GM23248 (cell line): ENCODE data around the gene BBS1. TPM values are rescaled to one million over a fixed set of nuclear protein-coding genes. Genes with fewer than 3 reads are reported as not detected.

Experiments
- DNase-seq: peaks from one replicate; pipeline ENCODE4 v3.0.0-alpha.2; 2015
- H2AFZ ChIP-seq: fragments of 200-600 bp; sonication (generic); 2 replicates; pipeline ENCODE4 v1.6.1; 2016; ENCODE audit warnings: antibody characterized with exemption
- H3F3A ChIP-seq: fragments of 200-600 bp; sonication (generic); 2 replicates; pipeline ENCODE4 v1.6.1; 2016; ENCODE audit warnings: mild to moderate bottlenecking, antibody characterized with exemption, mixed run types; ENCODE audit not compliant: insufficient read depth
- H3K27ac ChIP-seq: fragments of 200-600 bp; sonication (generic); 2 replicates; pipeline ENCODE4 v1.5.1; 2016; ENCODE audit warnings: mild to moderate bottlenecking
- H3K27me3 ChIP-seq: fragments of 200-600 bp; sonication (generic); replicated peaks from 2 replicates; pipeline ENCODE4 v1.6.1; 2016; ENCODE audit warnings: mild to moderate bottlenecking; ENCODE audit not compliant: insufficient read depth
- H3K36me3 ChIP-seq: fragments of 200-600 bp; sonication (generic); 2 replicates; pipeline ENCODE4 v1.6.1; 2016; ENCODE audit warnings: low read depth, mild to moderate bottlenecking
- H3K4me1 ChIP-seq: fragments of 200-600 bp; sonication (generic); 2 replicates; pipeline ENCODE4 v1.6.1; 2016; ENCODE audit warnings: mild to moderate bottlenecking; ENCODE audit not compliant: insufficient read depth
- H3K4me2 ChIP-seq: fragments of 200-600 bp; sonication (generic); one replicate; pipeline ENCODE4 v1.6.1; 2016; ENCODE audit warnings: mild to moderate bottlenecking; ENCODE audit not compliant: unreplicated experiment
- H3K4me3 ChIP-seq: fragments of 200-600 bp; sonication (generic); 2 replicates; pipeline ENCODE4 v1.5.1; 2016; ENCODE audit warnings: mild to moderate bottlenecking
- H3K79me2 ChIP-seq: fragments of 200-600 bp; sonication (generic); 2 replicates; pipeline ENCODE4 v1.6.1; 2016; ENCODE audit warnings: mild to moderate bottlenecking; ENCODE audit not compliant: insufficient read depth
- H3K9ac ChIP-seq: fragments of 200-600 bp; sonication (generic); 2 replicates; pipeline ENCODE4 v1.6.1; 2016; ENCODE audit warnings: mild to moderate bottlenecking
- H3K9me2 ChIP-seq: fragments of 200-600 bp; sonication (generic); 2 replicates; pipeline ENCODE4 v1.6.1; 2016; ENCODE audit warnings: mixed run types, mild to moderate bottlenecking, moderate library complexity; ENCODE audit not compliant: insufficient read depth
- H3K9me3 ChIP-seq: fragments of 200-600 bp; sonication (generic); one replicate; pipeline ENCODE4 v1.6.1; 2017; ENCODE audit warnings: low read depth
- H4K20me1 ChIP-seq: fragments of 200-600 bp; sonication (generic); 2 replicates; pipeline ENCODE4 v1.6.0; 2016; ENCODE audit not compliant: insufficient read depth
- EZH2 ChIP-seq: fragments of 200-600 bp; sonication (generic); IDR thresholded peaks from 2 replicates; pipeline ENCODE4 v1.6.1; 2018; ENCODE audit warnings: antibody characterized with exemption, mild to moderate bottlenecking; ENCODE audit not compliant: insufficient read depth, poor library complexity, severe bottlenecking
- EZH2phosphoT487 ChIP-seq: fragments of 200-600 bp; sonication (generic); IDR thresholded peaks from 2 replicates; pipeline ENCODE4 v1.6.1; 2018; ENCODE audit warnings: antibody characterized with exemption, moderate library complexity, mild to moderate bottlenecking, low read depth; ENCODE audit not compliant: insufficient read depth
- WGBS, 2 experiments: methylation state at CpG; one replicate each; pipeline ENCODE4 v1.1.6; 2015 to 2017; ENCODE audit warnings: low lambda C conversion rate in 2 of 2, low coverage in 1 of 2; ENCODE audit errors: missing lambda C conversion rate in 2 of 2; 5-methylcytosine and 5-hydroxymethylcytosine counted together
- in situ Hi-C: fragments of 300-500 bp; cut with MboI; formaldehyde crosslinking; loops from 2 replicates; pipeline ENCODE4 v1.15.0; 2020
- polyA plus RNA-seq: library from polyadenylated mRNA; unstranded; fragments of >200 nt; fragmentation: Nextera tagmentation; extraction: Ambion mirVana; gene quantifications from 2 replicates; pipeline ENCODE4 v1.2.1, GENCODE V29; 2016
- total RNA-seq: library from RNA; depleted of rRNA; stranded (reverse); fragments of >200 nt; shearing (Covaris generic); gene quantifications from 2 replicates; pipeline ENCODE4 v1.2.3, GENCODE V29; 2014

The BBS1 gene
- total and polyA plus RNA-seq, 2 experiments from 2014 or later, result 20.2 to 39.1 TPM

DNA sequence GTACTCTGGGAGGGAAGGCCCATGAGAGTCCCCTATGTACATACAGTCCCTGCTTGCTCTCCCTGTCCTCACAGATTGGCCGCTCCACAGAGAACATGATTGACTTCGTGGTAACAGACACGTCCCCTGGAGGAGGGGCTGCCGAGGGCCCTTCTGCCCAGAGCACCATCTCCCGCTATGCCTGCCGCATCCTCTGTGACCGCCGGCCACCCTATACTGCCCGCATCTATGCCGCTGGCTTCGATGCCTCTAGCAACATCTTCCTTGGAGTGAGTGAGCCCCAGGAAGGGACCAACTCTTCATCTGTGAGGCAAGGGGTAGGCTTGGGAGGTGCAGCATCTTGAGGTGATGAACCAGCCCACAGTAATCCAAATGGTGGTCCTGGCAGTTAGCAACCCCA, 37.3 kb upstream of the BBS1 start:
- 81 to 83% methylated on average over 11 of the region's 11 CpGs for WGBS, 2 experiments
- H3K36me3 ChIP-seq, result no peaks in the 10 kb centered on the region
- TF ChIP-seq EZH2phosphoT487, result no peak
- TF ChIP-seq EZH2, result no peak

DNA sequence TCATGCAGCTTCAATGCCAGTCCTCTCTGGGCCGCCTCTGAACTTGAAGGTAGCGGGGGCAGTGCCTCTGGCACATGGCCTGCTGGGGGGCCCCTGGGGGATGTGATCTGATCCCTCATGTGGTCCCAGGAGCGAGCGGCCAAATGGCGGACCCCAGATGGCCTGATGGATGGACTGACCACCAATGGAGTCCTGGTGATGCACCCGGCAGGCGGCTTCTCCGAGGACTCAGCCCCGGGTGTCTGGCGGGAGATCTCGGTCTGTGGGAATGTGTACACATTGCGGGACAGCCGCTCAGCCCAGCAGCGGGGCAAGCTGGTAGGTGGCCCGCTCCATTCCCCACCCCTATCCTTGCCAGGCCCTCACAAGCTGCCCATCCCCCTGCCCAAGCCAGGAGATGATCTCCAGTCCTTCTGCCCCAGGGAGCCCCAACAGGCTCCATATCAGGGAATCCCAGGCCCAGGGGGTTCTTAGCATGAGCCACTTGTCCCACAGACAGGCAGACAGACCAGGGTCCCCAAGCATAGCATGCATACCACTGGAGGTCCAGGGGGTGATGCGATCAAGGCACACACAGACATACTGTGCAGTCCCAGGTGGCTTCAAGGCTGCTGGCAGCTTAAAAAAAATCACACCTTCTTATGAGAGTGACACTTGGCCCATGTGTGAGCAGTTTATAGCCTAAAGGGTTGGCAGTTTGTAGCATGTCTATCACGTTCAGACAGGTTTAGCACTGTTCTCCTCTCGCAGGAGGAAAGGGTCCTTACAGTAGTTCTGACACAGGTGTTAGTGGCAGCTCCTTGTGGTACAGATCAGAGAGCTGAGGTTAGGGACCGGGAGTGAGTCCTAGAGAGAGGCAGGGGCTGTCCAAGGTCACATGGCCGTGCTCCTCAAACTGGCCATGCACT, 36.6 kb upstream of the BBS1 start:
- Histone ChIP-seq H3K79me2 (peaks cover 6% of the 10 kb centered on the region), H3K27me3 (no peaks in the 10 kb centered on the region), H3K9me2 (no peaks in the 10 kb centered on the region), H3K4me1 (0 out of 2 replicates have a peak, but pooled peaks cover 4% of the 10 kb centered on the region), H4K20me1 (no peaks in the 10 kb centered on the region), H3K27ac (no peak overlapping the region), H3K4me2 (no peak overlapping the region), H3K9me3 (no peaks in the 10 kb centered on the region), H3K4me3 (no peak overlapping the region), H3K9ac (no peak overlapping the region), H3K36me3 (no peaks in the 10 kb centered on the region), H3F3A (no peaks in the 10 kb centered on the region), H2AFZ (no peak overlapping the region)
- in situ Hi-C loops, result no loop called here
- TF ChIP-seq EZH2phosphoT487 (no peak), EZH2 (no peak)
- 82 to 84% methylated on average over 19 to 20 of the region's 20 CpGs for WGBS, 2 experiments
- no peak for DNase-seq

More for the DNA sequence above, 37.3 kb upstream of the BBS1 start:
- in situ Hi-C loops, result no loop called here
- no peaks in the 10 kb centered on the region for H3K9me3 ChIP-seq
- H3F3A ChIP-seq, result no peaks in the 10 kb centered on the region
- H3K79me2 ChIP-seq, result no peaks in the 10 kb centered on the region
- no peaks in the 10 kb centered on the region for H3K27me3 ChIP-seq
- H4K20me1 ChIP-seq, result no peaks in the 10 kb centered on the region
- no peaks in the 10 kb centered on the region for H3K4me1 ChIP-seq
- H2AFZ ChIP-seq, result no peak overlapping the region
- DNase-seq, result no peak
- H3K27ac ChIP-seq, result no peak overlapping the region
- no peak overlapping the region for H3K4me3 ChIP-seq
- H3K9ac ChIP-seq, result no peak overlapping the region
- H3K4me2 ChIP-seq, result no peak overlapping the region
- H3K9me2 ChIP-seq, result no peaks in the 10 kb centered on the region

DNA sequence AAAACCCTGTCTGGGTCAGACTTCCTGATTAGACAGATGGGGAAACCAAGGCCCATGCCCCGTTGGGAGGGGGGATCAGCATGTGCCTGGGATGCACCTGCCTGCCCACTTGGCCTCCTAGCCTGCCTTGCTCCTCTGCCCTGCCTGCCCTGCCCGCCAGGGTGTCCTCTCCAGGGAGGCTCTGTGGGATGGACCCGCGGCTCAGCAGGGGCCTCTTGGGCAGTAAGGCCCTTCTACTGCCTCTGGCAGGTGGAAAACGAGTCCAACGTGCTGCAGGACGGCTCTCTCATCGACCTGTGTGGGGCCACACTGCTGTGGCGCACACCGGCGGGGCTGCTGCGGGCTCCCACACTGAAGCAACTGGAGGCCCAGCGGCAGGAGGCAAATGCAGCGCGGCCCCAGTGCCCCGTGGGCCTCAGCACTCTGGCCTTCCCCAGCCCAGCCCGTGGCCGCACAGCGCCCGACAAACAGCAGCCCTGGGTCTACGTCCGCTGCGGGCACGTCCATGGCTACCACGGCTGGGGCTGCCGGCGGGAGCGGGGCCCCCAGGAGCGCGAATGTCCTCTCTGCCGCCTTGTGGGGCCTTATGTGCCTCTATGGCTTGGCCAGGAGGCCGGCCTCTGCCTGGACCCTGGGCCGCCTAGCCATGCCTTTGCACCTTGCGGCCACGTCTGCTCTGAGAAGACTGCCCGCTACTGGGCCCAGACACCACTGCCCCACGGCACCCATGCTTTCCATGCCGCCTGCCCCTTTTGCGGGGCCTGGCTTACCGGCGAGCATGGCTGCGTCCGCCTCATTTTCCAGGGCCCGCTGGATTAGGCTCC, 34.9 kb upstream of the BBS1 start:
- in situ Hi-C loops, result no loop called here
- DNase-seq, result no peak
- WGBS, 2 experiments, result 93% methylated on average over 32 to 36 of the region's 44 CpGs

DNA sequence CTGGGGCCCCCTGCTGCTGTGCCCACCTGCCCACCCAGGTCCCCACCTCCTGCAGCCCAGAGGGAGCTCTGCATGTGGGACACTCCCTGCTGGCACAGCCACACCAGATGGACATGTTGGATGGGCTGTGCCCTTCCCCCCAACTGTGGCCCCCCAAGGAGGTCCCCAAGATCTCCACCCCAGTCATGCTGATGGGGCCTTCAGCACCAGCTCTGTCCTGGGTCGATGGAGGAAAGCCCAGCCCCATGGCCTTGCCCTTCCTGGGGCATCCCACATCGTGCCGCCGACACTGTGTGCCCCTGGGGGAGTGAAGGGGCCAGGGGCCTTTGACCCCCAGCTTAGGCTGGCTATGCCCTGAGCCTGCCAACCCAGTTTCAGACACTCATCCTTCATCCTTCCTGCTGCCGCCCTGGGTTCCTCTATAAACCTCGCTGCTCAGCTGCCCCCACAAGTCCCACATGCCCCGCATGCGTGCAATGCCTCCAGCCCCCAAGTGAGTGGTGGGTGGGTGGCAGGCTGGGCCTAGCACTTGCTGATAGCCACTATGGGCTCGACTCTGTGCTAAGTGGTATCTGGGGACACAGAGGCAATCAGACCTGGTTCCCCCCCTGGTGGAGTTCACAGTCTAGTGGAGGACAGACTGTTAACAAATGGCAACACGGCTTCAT, 34.1 kb upstream of the BBS1 start:
- H3K79me2 ChIP-seq, result peaks cover 14% of the 10 kb centered on the region
- H4K20me1 ChIP-seq, result no peaks in the 10 kb centered on the region
- H3K27ac ChIP-seq, result no peak overlapping the region
- H3K4me2 ChIP-seq, result no peak overlapping the region
- no peaks in the 10 kb centered on the region for H3K36me3 ChIP-seq
- no peak for TF ChIP-seq EZH2phosphoT487
- no peak for TF ChIP-seq EZH2
- no peaks in the 10 kb centered on the region for H3F3A ChIP-seq
- H3K9me2 ChIP-seq, result no peaks in the 10 kb centered on the region
- 77 to 79% methylated on average over 9 to 10 of the region's 10 CpGs for WGBS, 2 experiments
- H3K9me3 ChIP-seq, result no peaks in the 10 kb centered on the region
- H3K27me3 ChIP-seq, result no peaks in the 10 kb centered on the region
- in situ Hi-C loops, result no loop called here
- H2AFZ ChIP-seq, result no peak overlapping the region
- DNase-seq, result no peak
- no peak overlapping the region for H3K4me3 ChIP-seq
- H3K4me1 ChIP-seq, result 0 out of 2 replicates have a peak, but pooled peaks cover 8% of the 10 kb centered on the region
- no peak overlapping the region for H3K9ac ChIP-seq

More for the DNA sequence above, 34.9 kb upstream of the BBS1 start:
- Histone ChIP-seq H3K79me2 (peaks cover 14% of the 10 kb centered on the region), H3K27ac (no peak overlapping the region), H3F3A (no peaks in the 10 kb centered on the region), H3K4me2 (no peak overlapping the region), H3K9me2 (no peaks in the 10 kb centered on the region), H2AFZ (no peak overlapping the region), H3K9ac (no peak overlapping the region), H3K4me3 (no peak overlapping the region), H3K27me3 (no peaks in the 10 kb centered on the region), H4K20me1 (no peaks in the 10 kb centered on the region), H3K36me3 (no peaks in the 10 kb centered on the region), H3K9me3 (no peaks in the 10 kb centered on the region), H3K4me1 (0 out of 2 replicates have a peak, but pooled peaks cover 8% of the 10 kb centered on the region)
- TF ChIP-seq EZH2phosphoT487 (no peak), EZH2 (no peak)
